IMR-90 (cell line): ENCODE results near the gene MEGF11.

Experiments used
- CTCF ChIP-seq: conservative IDR thresholded peaks from 2 replicates; pipeline ENCODE4 v1.5.1; 2012; ENCODE audit warnings: mild to moderate bottlenecking, low read depth, low read length, improper control_type of control experiment
- MXI1 ChIP-seq: IDR thresholded peaks from 2 replicates; pipeline ENCODE4 v1.6.1; 2012; ENCODE audit warnings: low read depth, mild to moderate bottlenecking, low read length, moderate library complexity, borderline replicate concordance
- NFE2L2 ChIP-seq: fragments of 150-350 bp; IDR thresholded peaks from 2 replicates; pipeline ENCODE4 v1.6.1; 2016; ENCODE audit warnings: low read depth, mild to moderate bottlenecking, low read length
- POLR2A ChIP-seq: IDR thresholded peaks from 2 replicates; pipeline ENCODE4 v1.6.1; 2012; ENCODE audit warnings: mild to moderate bottlenecking, low read depth, low read length
- TF ChIP-seq, protein P1 (sequence below): fragments of 150-350 bp; IDR thresholded peaks from 2 replicates; pipeline ENCODE4 v1.6.1; 2017; ENCODE audit warnings: mild to moderate bottlenecking, antibody characterized with exemption, low read length, low read depth

DNA sequence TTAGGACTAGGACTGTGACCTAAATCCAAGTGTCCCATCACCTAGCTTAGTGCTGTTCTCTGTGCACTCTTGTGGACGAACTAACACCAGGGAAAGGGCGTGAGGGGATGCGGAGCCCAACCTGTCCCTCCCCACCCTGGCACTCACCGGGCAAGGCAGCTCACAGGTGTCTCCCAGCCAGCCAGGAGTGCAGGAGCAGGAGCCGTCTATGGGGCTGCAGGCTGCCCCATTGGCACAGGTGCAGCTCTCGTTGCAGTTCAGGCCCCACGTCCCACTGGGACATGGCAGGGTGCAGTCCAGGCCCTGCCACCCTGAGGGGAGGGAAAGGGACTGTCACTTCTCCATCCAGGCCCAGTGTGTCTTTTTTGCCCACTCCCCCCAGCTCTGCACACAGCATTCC, 324.0 kb downstream of the MEGF11 start:
- TF ChIP-seq MXI1 (no peak), CTCF (no peak), POLR2A (no peak), NFE2L2 (no peak)
- TF ChIP-seq, protein P1, sequence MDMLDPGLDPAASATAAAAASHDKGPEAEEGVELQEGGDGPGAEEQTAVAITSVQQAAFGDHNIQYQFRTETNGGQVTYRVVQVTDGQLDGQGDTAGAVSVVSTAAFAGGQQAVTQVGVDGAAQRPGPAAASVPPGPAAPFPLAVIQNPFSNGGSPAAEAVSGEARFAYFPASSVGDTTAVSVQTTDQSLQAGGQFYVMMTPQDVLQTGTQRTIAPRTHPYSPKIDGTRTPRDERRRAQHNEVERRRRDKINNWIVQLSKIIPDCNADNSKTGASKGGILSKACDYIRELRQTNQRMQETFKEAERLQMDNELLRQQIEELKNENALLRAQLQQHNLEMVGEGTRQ: no peak
